Measurements from ENCODE around the gene PEF1. TPM values are rescaled to one million over a fixed set of nuclear protein-coding genes. Genes with fewer than 3 reads are reported as not detected.
A peak's percentile ranks its signal among the peaks of the same experiment; 100 is the strongest.

The PEF1 gene
- total RNA-seq, 1 donor from 2014 or later, result 38.9 TPM

DNA sequence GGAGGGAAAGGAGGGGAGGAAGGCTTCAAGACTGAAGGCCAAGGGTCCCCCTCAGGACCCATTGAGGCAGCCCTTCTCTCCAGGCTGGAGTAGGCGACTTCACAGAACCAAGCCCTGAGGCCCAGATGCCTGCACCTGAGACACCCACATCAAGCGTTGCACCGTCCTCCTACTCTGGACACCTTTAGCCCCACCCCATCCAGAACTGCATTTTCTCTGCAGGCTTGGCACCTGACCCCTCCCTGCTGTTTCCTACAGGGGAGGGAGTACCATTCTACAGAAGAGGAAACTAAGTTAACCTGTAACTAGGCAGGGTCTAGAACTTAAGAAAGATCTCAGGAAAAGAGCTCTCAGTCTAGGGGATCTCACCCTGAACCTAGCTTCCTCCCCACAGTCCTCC, 12.0 kb downstream of the PEF1 start:
- H3K27me3 Mint-ChIP-seq (ENCODE audit: unreplicated experiment), result no peaks in the 10 kb centered on the region
- no peak for DNase-seq
- H3K36me3 Mint-ChIP-seq (ENCODE audit: unreplicated experiment), result no peaks in the 10 kb centered on the region
- H3K4me1 Mint-ChIP-seq (ENCODE audit: low read depth, unreplicated experiment), result peaks cover 9% of the 10 kb centered on the region
- H3K27ac Mint-ChIP-seq (ENCODE audit: unreplicated experiment), result no peak overlapping the region
- TF ChIP-seq, protein P1, sequence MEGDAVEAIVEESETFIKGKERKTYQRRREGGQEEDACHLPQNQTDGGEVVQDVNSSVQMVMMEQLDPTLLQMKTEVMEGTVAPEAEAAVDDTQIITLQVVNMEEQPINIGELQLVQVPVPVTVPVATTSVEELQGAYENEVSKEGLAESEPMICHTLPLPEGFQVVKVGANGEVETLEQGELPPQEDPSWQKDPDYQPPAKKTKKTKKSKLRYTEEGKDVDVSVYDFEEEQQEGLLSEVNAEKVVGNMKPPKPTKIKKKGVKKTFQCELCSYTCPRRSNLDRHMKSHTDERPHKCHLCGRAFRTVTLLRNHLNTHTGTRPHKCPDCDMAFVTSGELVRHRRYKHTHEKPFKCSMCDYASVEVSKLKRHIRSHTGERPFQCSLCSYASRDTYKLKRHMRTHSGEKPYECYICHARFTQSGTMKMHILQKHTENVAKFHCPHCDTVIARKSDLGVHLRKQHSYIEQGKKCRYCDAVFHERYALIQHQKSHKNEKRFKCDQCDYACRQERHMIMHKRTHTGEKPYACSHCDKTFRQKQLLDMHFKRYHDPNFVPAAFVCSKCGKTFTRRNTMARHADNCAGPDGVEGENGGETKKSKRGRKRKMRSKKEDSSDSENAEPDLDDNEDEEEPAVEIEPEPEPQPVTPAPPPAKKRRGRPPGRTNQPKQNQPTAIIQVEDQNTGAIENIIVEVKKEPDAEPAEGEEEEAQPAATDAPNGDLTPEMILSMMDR (IDR thresholded peaks at IDR 0.05; ENCODE audit: partially characterized antibody, unreplicated experiment), result no peak
- no peak overlapping the region for H3K4me3 Mint-ChIP-seq (ENCODE audit: unreplicated experiment)
- H3K9me3 Mint-ChIP-seq (ENCODE audit: unreplicated experiment), result peaks cover 1% of the 10 kb centered on the region

DNA sequence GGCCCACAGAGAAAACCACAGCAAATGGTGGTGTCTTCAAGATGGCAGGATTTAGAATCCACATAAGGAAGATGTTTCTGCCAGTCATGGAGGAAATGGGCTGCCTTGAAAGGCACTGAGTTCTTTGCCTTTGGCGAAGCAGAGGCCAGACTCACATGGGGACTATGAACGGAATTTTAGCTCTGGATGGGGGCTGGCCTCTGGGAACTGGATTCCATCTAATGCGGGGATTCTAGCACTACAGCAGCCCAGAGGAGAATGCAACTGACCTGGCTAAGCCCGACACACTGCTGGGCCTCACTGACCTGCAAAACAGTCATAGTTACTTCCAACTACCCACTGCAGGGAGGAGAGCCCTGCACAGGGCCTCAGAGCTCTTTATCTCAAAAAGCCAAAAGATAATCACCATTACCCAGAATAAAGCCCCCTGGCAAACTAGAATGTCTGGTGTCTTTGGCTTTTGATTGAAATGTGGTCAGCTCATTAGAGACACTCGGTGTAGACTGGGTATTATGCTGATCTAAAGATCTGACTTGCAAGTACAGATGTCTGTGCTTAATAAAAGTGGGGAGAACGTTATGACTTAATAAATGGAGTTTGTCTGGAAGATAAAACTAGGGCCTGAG, 15.6 kb downstream of the PEF1 start:
- TF ChIP-seq, protein P1 (IDR thresholded peaks at IDR 0.05; ENCODE audit: partially characterized antibody, unreplicated experiment), result no peak
- Mint-ChIP-seq H3K27me3 (ENCODE audit: unreplicated experiment) (peaks cover 3% of the 10 kb centered on the region), H3K4me3 (ENCODE audit: unreplicated experiment) (no peak overlapping the region), H3K36me3 (ENCODE audit: unreplicated experiment) (no peaks in the 10 kb centered on the region), H3K4me1 (ENCODE audit: low read depth, unreplicated experiment) (peaks cover 23% of the 10 kb centered on the region), H3K27ac (ENCODE audit: unreplicated experiment) (no peak overlapping the region), H3K9me3 (ENCODE audit: unreplicated experiment) (peaks cover 8% of the 10 kb centered on the region)
- DNase-seq, result no peak

DNA sequence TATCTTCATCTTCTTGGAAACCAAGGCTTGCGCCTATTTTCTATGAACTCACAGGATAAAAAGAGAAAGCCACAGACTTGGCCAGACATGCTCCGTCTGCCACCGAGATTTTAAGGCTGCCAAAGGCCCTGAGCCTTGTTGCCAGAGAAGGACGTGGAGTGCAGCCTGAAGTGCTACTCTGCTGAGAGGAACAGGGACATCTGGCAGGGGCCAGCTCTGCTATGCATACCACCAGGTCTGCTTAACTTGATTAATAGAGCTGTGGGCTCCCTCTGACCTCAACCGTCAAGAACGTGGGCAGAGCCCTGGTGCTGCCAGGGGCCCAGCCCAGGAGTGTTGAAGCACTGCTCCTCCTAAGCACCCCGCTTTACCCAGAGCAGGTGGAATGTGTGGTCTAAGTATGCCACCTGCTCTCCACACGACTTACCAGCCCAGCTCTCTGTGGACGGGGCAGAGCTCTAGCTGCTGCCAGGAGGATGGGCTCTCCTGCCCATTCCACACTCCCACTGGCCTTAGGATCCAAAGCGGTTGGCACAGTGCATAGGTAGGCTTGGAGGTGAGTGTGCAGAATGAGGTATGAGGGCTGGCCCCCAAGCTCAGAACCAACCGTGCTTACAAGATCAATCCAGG, 16.6 kb downstream of the PEF1 start:
- no peak for DNase-seq
- H3K4me3 Mint-ChIP-seq (ENCODE audit: unreplicated experiment), result peak overlapping the region; percentile 38
- H3K27ac Mint-ChIP-seq (ENCODE audit: unreplicated experiment), result peak overlapping the region; percentile 80
- H3K9me3 Mint-ChIP-seq (ENCODE audit: unreplicated experiment), result peaks cover 8% of the 10 kb centered on the region
- TF ChIP-seq, protein P1 (IDR thresholded peaks at IDR 0.05; ENCODE audit: partially characterized antibody, unreplicated experiment), result no peak
- peaks cover 3% of the 10 kb centered on the region for H3K27me3 Mint-ChIP-seq (ENCODE audit: unreplicated experiment)
- H3K36me3 Mint-ChIP-seq (ENCODE audit: unreplicated experiment), result no peaks in the 10 kb centered on the region
- peaks cover 23% of the 10 kb centered on the region for H3K4me1 Mint-ChIP-seq (ENCODE audit: low read depth, unreplicated experiment)

DNA sequence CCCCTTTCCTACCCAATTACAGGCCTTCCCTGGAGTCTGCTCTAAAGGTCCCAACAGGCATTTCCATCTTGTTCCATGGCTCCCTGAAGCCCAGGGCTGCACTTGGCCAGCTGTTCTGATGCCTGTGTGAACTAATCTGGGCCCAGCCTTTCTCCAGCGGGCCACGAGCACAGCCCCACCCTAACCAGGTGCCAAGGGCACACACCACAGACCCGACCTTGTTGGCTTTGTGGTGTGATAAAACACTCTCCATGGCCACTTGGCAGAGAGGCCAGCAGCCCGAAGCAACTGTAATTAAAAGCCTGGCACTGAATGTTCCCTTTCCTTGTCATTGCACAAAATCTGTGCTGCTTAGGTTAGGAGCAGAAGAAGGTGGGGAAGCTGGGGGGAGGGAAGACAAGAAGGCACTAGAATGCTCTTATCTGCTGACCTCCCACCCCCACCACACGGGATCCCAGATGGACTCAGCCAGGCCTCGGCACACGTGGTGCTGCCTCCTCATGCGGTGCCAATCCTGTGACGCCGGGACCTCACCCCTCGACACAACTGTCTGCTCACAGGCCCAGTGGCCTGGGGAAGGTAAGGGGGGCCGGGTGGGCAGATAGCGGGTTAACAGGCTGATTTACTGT, 17.3 kb downstream of the PEF1 start:
- peak overlapping the region; percentile 67 for H3K4me3 Mint-ChIP-seq (ENCODE audit: unreplicated experiment)
- no peak for DNase-seq
- H3K4me1 Mint-ChIP-seq (ENCODE audit: low read depth, unreplicated experiment), result peaks cover 23% of the 10 kb centered on the region
- TF ChIP-seq, protein P1 (IDR thresholded peaks at IDR 0.05; ENCODE audit: partially characterized antibody, unreplicated experiment), result no peak
- H3K36me3 Mint-ChIP-seq (ENCODE audit: unreplicated experiment), result no peaks in the 10 kb centered on the region
- H3K27me3 Mint-ChIP-seq (ENCODE audit: unreplicated experiment), result peaks cover 3% of the 10 kb centered on the region
- H3K9me3 Mint-ChIP-seq (ENCODE audit: unreplicated experiment), result peaks cover 8% of the 10 kb centered on the region
- H3K27ac Mint-ChIP-seq (ENCODE audit: unreplicated experiment), result peak overlapping the region; percentile 93

Measured in glutamatergic neuron (in vitro differentiated cells).